Cardiac fibroblast (primary cell): ENCODE measurements around the gene HIPK2.

Experiments used
- DNase-seq, 2 donors: peaks; one replicate each; pipeline versions ENCODE4 v3.0.0 to v3.0.0-alpha.2; 2010; ENCODE audit warnings: low read depth in 2 of 2
- H3K4me3 ChIP-seq, 2 donors: replicated peaks in 1 of 2; 1 replicate in 1 of 2; 2 replicates in 1 of 2; pipeline ENCODE4 v1.5.1; 2011; ENCODE audit warnings: low read depth in 2 of 2, low read length in 2 of 2, mild to moderate bottlenecking in 2 of 2, moderate library complexity in 1 of 2
- TF ChIP-seq, protein P1 (sequence below): IDR thresholded peaks from one replicate; pipeline ENCODE4 v1.5.1; 2011; ENCODE audit warnings: low read depth, mild to moderate bottlenecking, low read length, inconsistent platforms

Gene HIPK2

DNA sequence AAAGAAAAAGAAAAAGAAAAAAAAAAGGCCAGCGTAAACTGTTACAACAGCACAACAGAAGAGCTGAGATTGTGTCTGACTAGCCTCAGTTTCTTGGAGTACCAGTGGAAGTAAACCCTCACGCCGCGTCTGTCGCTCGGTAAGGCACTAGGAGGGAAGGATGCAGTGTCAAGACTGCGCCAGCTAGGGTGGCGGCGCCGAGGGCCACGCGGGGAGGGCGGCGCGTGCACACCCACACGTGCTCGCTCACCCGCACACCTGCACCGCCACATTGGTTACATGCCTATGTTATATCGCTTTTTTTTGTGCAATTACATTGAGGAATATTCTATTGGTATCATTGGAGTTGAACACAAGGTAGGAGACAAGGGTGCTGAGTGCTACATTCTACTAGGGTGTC, 206.1 kb downstream of the HIPK2 start:
- TF ChIP-seq, protein P1, sequence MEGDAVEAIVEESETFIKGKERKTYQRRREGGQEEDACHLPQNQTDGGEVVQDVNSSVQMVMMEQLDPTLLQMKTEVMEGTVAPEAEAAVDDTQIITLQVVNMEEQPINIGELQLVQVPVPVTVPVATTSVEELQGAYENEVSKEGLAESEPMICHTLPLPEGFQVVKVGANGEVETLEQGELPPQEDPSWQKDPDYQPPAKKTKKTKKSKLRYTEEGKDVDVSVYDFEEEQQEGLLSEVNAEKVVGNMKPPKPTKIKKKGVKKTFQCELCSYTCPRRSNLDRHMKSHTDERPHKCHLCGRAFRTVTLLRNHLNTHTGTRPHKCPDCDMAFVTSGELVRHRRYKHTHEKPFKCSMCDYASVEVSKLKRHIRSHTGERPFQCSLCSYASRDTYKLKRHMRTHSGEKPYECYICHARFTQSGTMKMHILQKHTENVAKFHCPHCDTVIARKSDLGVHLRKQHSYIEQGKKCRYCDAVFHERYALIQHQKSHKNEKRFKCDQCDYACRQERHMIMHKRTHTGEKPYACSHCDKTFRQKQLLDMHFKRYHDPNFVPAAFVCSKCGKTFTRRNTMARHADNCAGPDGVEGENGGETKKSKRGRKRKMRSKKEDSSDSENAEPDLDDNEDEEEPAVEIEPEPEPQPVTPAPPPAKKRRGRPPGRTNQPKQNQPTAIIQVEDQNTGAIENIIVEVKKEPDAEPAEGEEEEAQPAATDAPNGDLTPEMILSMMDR: no peak
- no peak for DNase-seq
- H3K4me3 ChIP-seq: no peak overlapping the region

DNA sequence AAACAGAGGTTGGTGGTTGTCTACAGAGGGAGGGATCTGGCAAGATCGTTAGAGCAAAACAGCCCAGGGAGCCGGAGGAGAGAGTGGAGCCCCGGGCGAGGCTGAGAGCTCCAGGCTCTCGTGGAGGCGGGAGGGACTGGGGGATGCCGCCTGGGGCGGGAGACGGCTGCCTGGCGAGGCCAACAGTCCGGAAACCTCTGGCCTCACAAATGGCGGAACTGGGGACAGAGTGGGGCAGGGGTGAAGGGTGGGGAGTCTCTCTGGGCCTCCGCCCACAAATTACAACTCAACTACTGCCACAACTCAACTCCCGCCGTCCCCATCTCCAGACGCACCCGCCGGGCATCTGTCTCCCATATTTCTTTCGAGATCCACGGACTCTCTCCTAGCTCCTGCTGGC, 206.6 kb downstream of the HIPK2 start:
- TF ChIP-seq, protein P1: no peak

GRCh38 chr7:139570626-139571025, 207.2 kb downstream of the HIPK2 start:
- TF ChIP-seq, protein P1: no peak
- no peak for DNase-seq
- no peak overlapping the region for H3K4me3 ChIP-seq

More for the DNA sequence above, 206.6 kb downstream of the HIPK2 start:
- no peak for DNase-seq
- H3K4me3 ChIP-seq: no peak overlapping the region

- no peak overlapping the region for H3K4me3 ChIP-seq
- no peak for DNase-seq
- TF ChIP-seq, protein P1: no peak
Observed at GRCh38 chr7:139570119-139570518, 207.7 kb downstream of the HIPK2 start.

- no peak overlapping the region for H3K4me3 ChIP-seq
- TF ChIP-seq, protein P1: no peak
- DNase-seq: no peak
Observed at GRCh38 chr7:139568813-139569490, 208.8 kb downstream of the HIPK2 start.

DNA sequence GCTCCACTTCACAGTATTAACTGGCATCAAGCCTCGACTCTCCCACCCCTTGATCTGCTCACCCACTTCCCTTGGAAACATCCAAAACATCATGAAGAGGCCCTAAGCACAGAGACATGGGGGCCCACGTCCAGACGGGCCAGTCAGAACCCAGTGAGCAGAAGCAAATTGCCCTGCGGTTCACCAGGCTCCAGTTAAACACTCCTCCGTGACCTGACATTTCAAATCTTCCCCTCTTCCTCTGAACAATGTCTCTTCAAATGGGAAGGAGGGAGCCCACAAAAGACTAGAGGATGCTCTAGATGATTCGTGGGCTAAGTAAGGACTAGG, 209.5 kb downstream of the HIPK2 start:
- TF ChIP-seq, protein P1: no peak
- H3K4me3 ChIP-seq: no peak overlapping the region
- no peak for DNase-seq
